ENCODE measurements around the gene MOV10. TPM values are rescaled to one million over a fixed set of nuclear protein-coding genes. Genes with fewer than 3 reads are reported as not detected.
A peak's percentile ranks its signal among the peaks of the same experiment; 100 is the strongest.

MOV10 gene
- total and polyA plus RNA-seq, 10 of the 15 experiments (the other 5 are each of a cell fraction or from before 2014, with no cell fraction given) = 21.0 to 80.3 (median 49.8) TPM

GRCh38 chr1:112674440-112674985 is at the start of gene MOV10 (continued):
- TF ChIP-seq ZNF687 (IDR thresholded peaks at IDR 0.05) = no peak; the same call in 1 of the 2 replicates
- TF ChIP-seq GATAD2B (conservative IDR thresholded peaks at IDR 0.05; ENCODE audit: low read depth) = no peak
- TF ChIP-seq IKZF2 (IDR thresholded peaks at IDR 0.05) = peak; percentile 49 to 64; a peak in 2 of 4 replicates
- no peak for TF ChIP-seq EZH2 (IDR thresholded peaks at IDR 0.05; ENCODE audit: borderline replicate concordance, control insufficient read depth, low read depth, low read length)
- no peak for TF ChIP-seq ZNF384 (IDR thresholded peaks at IDR 0.05; ENCODE audit: borderline replicate concordance, low read depth, low read length)
- peak; percentile 83 for TF ChIP-seq NR2F1 (conservative IDR thresholded peaks at IDR 0.05)
- no peak for TF ChIP-seq BCLAF1 (IDR thresholded peaks at IDR 0.05)
- 0 out of 2 replicates have a peak, but pooled peaks have one; percentile 1 for TF ChIP-seq FOXM1 (IDR thresholded peaks at IDR 0.05; ENCODE audit: low read depth, low read length)
- no peak for TF ChIP-seq STAT3 (IDR thresholded peaks at IDR 0.05; ENCODE audit: low read depth, low read length)
- TF ChIP-seq PKNOX1 (IDR thresholded peaks at IDR 0.05) = no peak
- TF ChIP-seq GABPA (IDR thresholded peaks at IDR 0.05; ENCODE audit: low read depth) = no peak
- TF ChIP-seq IKZF1 (conservative IDR thresholded peaks at IDR 0.05) = peak; percentile 70; the same call in 1 of the 2 replicates
- TF ChIP-seq HDGF (IDR thresholded peaks at IDR 0.05) = peak; percentile 73; the same call in 1 of the 2 replicates
- no peak for TF ChIP-seq RAD21 (IDR thresholded peaks at IDR 0.05; ENCODE audit: insufficient read depth, low read depth, low read length)
- no peak for TF ChIP-seq STAT1 (conservative IDR thresholded peaks at IDR 0.05)
- TF ChIP-seq ZBTB40 (IDR thresholded peaks at IDR 0.05; ENCODE audit: borderline replicate concordance) = no peak

Data from GM12878 (cell line).